Adrenal gland (tissue), 5 donors: ENCODE data around the gene PCDH20.

Source experiments
- POLR2A ChIP-seq, 2 donors: fragments of 450-650 bp; IDR thresholded peaks; one replicate each; pipeline ENCODE4 v1.6.1; 2017; ENCODE audit warnings: antibody characterized with exemption in 2 of 2, mild to moderate bottlenecking in 2 of 2, moderate library complexity in 1 of 2
- TF ChIP-seq, protein P1 (sequence below), 6 experiments: fragments of 450-650 bp in 4 of 6; fragments of 200-600 bp in 2 of 6; sonication (generic) in 1 of 6; IDR thresholded peaks; 1 replicate in 5 of 6; 2 replicates in 1 of 6; pipeline versions ENCODE4 v1.5.1 to v1.8.0; 2016 to 2021; ENCODE audit warnings: antibody characterized with exemption in 6 of 6, mild to moderate bottlenecking in 2 of 6, moderate library complexity in 1 of 6
- donor health status: DM: no; HTN: no; CAD: no.

- TF ChIP-seq POLR2A (IDR thresholded peaks at IDR 0.05) = no peak
- TF ChIP-seq, protein P1, sequence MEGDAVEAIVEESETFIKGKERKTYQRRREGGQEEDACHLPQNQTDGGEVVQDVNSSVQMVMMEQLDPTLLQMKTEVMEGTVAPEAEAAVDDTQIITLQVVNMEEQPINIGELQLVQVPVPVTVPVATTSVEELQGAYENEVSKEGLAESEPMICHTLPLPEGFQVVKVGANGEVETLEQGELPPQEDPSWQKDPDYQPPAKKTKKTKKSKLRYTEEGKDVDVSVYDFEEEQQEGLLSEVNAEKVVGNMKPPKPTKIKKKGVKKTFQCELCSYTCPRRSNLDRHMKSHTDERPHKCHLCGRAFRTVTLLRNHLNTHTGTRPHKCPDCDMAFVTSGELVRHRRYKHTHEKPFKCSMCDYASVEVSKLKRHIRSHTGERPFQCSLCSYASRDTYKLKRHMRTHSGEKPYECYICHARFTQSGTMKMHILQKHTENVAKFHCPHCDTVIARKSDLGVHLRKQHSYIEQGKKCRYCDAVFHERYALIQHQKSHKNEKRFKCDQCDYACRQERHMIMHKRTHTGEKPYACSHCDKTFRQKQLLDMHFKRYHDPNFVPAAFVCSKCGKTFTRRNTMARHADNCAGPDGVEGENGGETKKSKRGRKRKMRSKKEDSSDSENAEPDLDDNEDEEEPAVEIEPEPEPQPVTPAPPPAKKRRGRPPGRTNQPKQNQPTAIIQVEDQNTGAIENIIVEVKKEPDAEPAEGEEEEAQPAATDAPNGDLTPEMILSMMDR (IDR thresholded peaks at IDR 0.05) = no peak
These were observed 24.2 kb downstream of the PCDH20 start for GRCh38 chr13:61391426-61391825.
